Liver (tissue), 9 donors: ENCODE data around the gene CFAP206. TPM values are rescaled to one million over a fixed set of nuclear protein-coding genes. Genes with fewer than 3 reads are reported as not detected.

ENCODE experiments used
- DNase-seq: peaks from one replicate; pipeline ENCODE4 v3.0.0-alpha.2; 2017; ENCODE audit warnings: low spot score
- H3K27ac ChIP-seq, 2 donors: one replicate each; pipeline ENCODE4 v1.7.0; 2013; ENCODE audit warnings: inconsistent platforms in 2 of 2, low read length in 2 of 2, control low read depth in 1 of 2, low read depth in 1 of 2, mild to moderate bottlenecking in 1 of 2
- H3K27me3 ChIP-seq, 4 donors: one replicate each; pipeline versions ENCODE4 v1.6.1 to v1.7.0; 2013; ENCODE audit warnings: low read length in 3 of 4, inconsistent platforms in 1 of 4, mild to moderate bottlenecking in 1 of 4, moderate library complexity in 1 of 4; ENCODE audit not compliant: control insufficient read depth in 4 of 4, insufficient read depth in 4 of 4
- H3K36me3 ChIP-seq, 4 donors: one replicate each; pipeline versions ENCODE4 v1.6.1 to v1.7.0; 2013; ENCODE audit warnings: low read length in 3 of 4, mild to moderate bottlenecking in 3 of 4, low read depth in 1 of 4, moderate library complexity in 1 of 4; ENCODE audit not compliant: control insufficient read depth in 4 of 4, insufficient read depth in 3 of 4
- H3K4me1 ChIP-seq, 4 donors: one replicate each; pipeline versions ENCODE4 v1.6.1 to v1.7.0; 2013; ENCODE audit warnings: low read length in 3 of 4, mild to moderate bottlenecking in 3 of 4, moderate library complexity in 1 of 4; ENCODE audit not compliant: control insufficient read depth in 4 of 4, insufficient read depth in 4 of 4
- H3K4me3 ChIP-seq, 3 donors: one replicate each; pipeline versions ENCODE4 v1.6.1 to v1.7.0; 2013; ENCODE audit warnings: low read length in 3 of 3, control low read depth in 1 of 3, low read depth in 1 of 3, mild to moderate bottlenecking in 1 of 3
- H3K9ac ChIP-seq, 2 donors: one replicate each; pipeline ENCODE4 v1.7.0; 2013; ENCODE audit warnings: low read length in 2 of 2, mild to moderate bottlenecking in 2 of 2, moderate library complexity in 2 of 2, control low read depth in 1 of 2, low read depth in 1 of 2
- H3K9me3 ChIP-seq, 4 donors: one replicate each; pipeline versions ENCODE4 v1.6.1 to v1.7.0; 2013; ENCODE audit warnings: low read length in 3 of 4; ENCODE audit not compliant: control insufficient read depth in 4 of 4
- FOXA1 ChIP-seq: IDR thresholded peaks from 2 replicates; pipeline ENCODE4 v1.6.1; 2016; ENCODE audit warnings: antibody characterized with exemption
- FOXA2 ChIP-seq: IDR thresholded peaks from 2 replicates; pipeline ENCODE4 v1.6.1; 2016; ENCODE audit warnings: antibody characterized with exemption
- GABPA ChIP-seq, 2 donors: IDR thresholded peaks in 1 of 2; conservative IDR thresholded peaks in 1 of 2; 2 replicates each; pipeline ENCODE4 v1.6.1; 2016; ENCODE audit warnings: antibody characterized with exemption in 2 of 2, mild to moderate bottlenecking in 1 of 2, moderate library complexity in 1 of 2
- HNF4A ChIP-seq, 2 donors: conservative IDR thresholded peaks; 2 replicates each; pipeline ENCODE4 v1.6.1; 2016; ENCODE audit warnings: antibody characterized with exemption in 2 of 2, mild to moderate bottlenecking in 2 of 2
- JUND ChIP-seq, 2 donors: IDR thresholded peaks; 2 replicates each; pipeline ENCODE4 v1.6.1; 2016; ENCODE audit warnings: antibody characterized with exemption in 2 of 2
- NR2F2 ChIP-seq: IDR thresholded peaks from 2 replicates; pipeline ENCODE4 v1.6.1; 2016; ENCODE audit warnings: antibody characterized with exemption
- RAD21 ChIP-seq, 2 donors: IDR thresholded peaks; 2 replicates each; pipeline ENCODE4 v1.6.1; 2016; ENCODE audit warnings: antibody characterized with exemption in 2 of 2, mild to moderate bottlenecking in 2 of 2
- RXRA ChIP-seq, 2 donors: IDR thresholded peaks; 2 replicates each; pipeline ENCODE4 v1.6.1; 2017 to 2018; ENCODE audit warnings: antibody characterized with exemption in 2 of 2, mild to moderate bottlenecking in 1 of 2
- SP1 ChIP-seq: IDR thresholded peaks from 2 replicates; pipeline ENCODE4 v1.6.1; 2018; ENCODE audit warnings: antibody characterized with exemption, mild to moderate bottlenecking
- TAF1 ChIP-seq: conservative IDR thresholded peaks from 2 replicates; pipeline ENCODE4 v1.6.1; 2016; ENCODE audit warnings: antibody characterized with exemption, mild to moderate bottlenecking
- YY1 ChIP-seq: IDR thresholded peaks from 2 replicates; pipeline ENCODE4 v1.6.1; 2016; ENCODE audit warnings: antibody characterized with exemption, mild to moderate bottlenecking
- WGBS: extraction: QIAGEN DNeasy Blood & Tissue Kit; methylation state at CpG from one replicate; pipeline ENCODE4 v1.1.7; 2013; 5-methylcytosine and 5-hydroxymethylcytosine counted together
- polyA plus RNA-seq, 2 donors: library from polyadenylated mRNA; stranded (reverse) in 1 of 2; unstranded in 1 of 2; fragments of 200-250 nt in 1 of 2; fragments of >200 nt in 1 of 2; fragmentation: Nextera tagmentation in 1 of 2; extraction: Ambion mirVana in 1 of 2; gene quantifications; one replicate each; pipeline versions ENCODE4 v1.2.1 to v1.2.3, GENCODE V29; 2013 to 2015
- total RNA-seq, 2 donors: library from RNA; depleted of rRNA; stranded (reverse); fragments of >200 nt; gene quantifications; one replicate each; pipeline ENCODE4 v1.2.3, GENCODE V29; 2014
- TF ChIP-seq, protein P1 (sequence below): fragments of 150-350 bp; IDR thresholded peaks from 2 replicates; pipeline ENCODE4 v1.5.1; 2017; ENCODE audit warnings: improper control_type of control experiment, low read depth, low read length; ENCODE audit not compliant: missing input control
- TF ChIP-seq, protein P2 (sequence below): IDR thresholded peaks from 2 replicates; pipeline ENCODE4 v1.6.1; 2016; ENCODE audit warnings: antibody characterized with exemption, mild to moderate bottlenecking
- TF ChIP-seq, protein P3 (sequence below): IDR thresholded peaks from 2 replicates; pipeline ENCODE4 v1.6.1; 2016; ENCODE audit warnings: antibody characterized with exemption
- TF ChIP-seq, protein P4 (sequence below): IDR thresholded peaks from 2 replicates; pipeline ENCODE4 v1.6.1; 2016; ENCODE audit warnings: antibody characterized with exemption
- donor health status: healthy.
- donor health status: healthy.
- donor health status: healthy.
- donor health status: healthy.
- donor health status: healthy.

Gene CFAP206
- total and polyA plus RNA-seq, 4 donors, result 0.08 to 0.42 (median 0.11) TPM; not detected in 1

DNA sequence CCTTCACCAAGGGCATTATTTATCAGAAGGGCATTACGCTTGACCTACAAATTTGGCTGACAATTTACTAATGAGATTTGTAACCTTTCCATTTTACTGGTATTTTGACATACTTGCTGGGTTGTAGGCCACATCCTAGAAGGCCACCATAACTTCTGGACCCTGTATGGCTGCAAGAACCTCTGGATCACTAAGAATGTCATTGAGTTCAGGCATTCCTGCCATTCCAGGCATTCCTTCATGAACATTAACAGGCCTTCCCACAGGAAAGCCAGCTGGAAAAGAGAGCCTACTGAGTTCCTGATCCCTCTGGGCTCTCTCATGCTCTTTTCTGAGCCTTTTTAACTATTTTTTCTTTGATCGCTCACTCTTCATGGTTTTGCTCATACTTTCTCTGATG is 36.6 kb downstream of the CFAP206 start:
- H3K9me3 ChIP-seq, result no peaks in the 10 kb centered on the region
- no peaks in the 10 kb centered on the region for H3K27me3 ChIP-seq
- H3K4me1 ChIP-seq, result no peaks in the 10 kb centered on the region
- H3K9ac ChIP-seq, result no peak overlapping the region
- 98% methylated on average over 2 of the region's 2 CpGs for WGBS
- DNase-seq, result no peak
- TF ChIP-seq JUND (IDR thresholded peaks at IDR 0.05) (no peak), RXRA (IDR thresholded peaks at IDR 0.05) (no peak), GABPA (IDR thresholded peaks at IDR 0.05 in 1 of 2, conservative IDR thresholded peaks at IDR 0.05 in 1 of 2) (no peak)
- TF ChIP-seq, protein P1, sequence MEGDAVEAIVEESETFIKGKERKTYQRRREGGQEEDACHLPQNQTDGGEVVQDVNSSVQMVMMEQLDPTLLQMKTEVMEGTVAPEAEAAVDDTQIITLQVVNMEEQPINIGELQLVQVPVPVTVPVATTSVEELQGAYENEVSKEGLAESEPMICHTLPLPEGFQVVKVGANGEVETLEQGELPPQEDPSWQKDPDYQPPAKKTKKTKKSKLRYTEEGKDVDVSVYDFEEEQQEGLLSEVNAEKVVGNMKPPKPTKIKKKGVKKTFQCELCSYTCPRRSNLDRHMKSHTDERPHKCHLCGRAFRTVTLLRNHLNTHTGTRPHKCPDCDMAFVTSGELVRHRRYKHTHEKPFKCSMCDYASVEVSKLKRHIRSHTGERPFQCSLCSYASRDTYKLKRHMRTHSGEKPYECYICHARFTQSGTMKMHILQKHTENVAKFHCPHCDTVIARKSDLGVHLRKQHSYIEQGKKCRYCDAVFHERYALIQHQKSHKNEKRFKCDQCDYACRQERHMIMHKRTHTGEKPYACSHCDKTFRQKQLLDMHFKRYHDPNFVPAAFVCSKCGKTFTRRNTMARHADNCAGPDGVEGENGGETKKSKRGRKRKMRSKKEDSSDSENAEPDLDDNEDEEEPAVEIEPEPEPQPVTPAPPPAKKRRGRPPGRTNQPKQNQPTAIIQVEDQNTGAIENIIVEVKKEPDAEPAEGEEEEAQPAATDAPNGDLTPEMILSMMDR, result no peak
- H3K4me3 ChIP-seq, result no peak overlapping the region
- H3K27ac ChIP-seq, result no peak overlapping the region
- no peaks in the 10 kb centered on the region for H3K36me3 ChIP-seq

DNA sequence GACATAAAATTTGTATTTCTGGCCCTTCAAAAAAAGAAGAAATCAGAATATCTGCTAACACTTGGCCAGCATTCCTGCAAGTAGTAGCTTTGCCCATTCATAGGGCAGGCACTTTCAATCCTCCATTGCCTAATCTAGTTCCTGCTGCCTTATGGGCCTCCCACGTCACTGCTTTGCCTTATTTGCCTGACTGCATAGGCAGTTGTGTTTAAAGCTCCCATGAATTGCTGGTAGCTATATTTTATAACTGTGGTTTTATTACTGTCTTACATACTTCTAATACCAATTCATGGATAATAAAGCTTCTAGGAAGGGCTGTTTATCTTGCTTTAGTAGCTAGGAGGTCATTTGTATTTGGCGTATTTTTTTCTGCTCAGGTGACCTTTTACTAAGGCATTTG is 57.3 kb downstream of the CFAP206 start:
- 86% methylated on average over 2 of the region's 2 CpGs for WGBS
- no peak overlapping the region for H3K27ac ChIP-seq
- no peak overlapping the region for H3K4me3 ChIP-seq
- TF ChIP-seq YY1, result no peak
- TF ChIP-seq FOXA1, result no peak
- no peak for TF ChIP-seq JUND (IDR thresholded peaks at IDR 0.05)
- no peak overlapping the region for H3K9ac ChIP-seq
- DNase-seq, result no peak
- no peaks in the 10 kb centered on the region for H3K27me3 ChIP-seq
- no peaks in the 10 kb centered on the region for H3K36me3 ChIP-seq
- H3K9me3 ChIP-seq, result no peaks in the 10 kb centered on the region
- no peaks in the 10 kb centered on the region for H3K4me1 ChIP-seq

DNA sequence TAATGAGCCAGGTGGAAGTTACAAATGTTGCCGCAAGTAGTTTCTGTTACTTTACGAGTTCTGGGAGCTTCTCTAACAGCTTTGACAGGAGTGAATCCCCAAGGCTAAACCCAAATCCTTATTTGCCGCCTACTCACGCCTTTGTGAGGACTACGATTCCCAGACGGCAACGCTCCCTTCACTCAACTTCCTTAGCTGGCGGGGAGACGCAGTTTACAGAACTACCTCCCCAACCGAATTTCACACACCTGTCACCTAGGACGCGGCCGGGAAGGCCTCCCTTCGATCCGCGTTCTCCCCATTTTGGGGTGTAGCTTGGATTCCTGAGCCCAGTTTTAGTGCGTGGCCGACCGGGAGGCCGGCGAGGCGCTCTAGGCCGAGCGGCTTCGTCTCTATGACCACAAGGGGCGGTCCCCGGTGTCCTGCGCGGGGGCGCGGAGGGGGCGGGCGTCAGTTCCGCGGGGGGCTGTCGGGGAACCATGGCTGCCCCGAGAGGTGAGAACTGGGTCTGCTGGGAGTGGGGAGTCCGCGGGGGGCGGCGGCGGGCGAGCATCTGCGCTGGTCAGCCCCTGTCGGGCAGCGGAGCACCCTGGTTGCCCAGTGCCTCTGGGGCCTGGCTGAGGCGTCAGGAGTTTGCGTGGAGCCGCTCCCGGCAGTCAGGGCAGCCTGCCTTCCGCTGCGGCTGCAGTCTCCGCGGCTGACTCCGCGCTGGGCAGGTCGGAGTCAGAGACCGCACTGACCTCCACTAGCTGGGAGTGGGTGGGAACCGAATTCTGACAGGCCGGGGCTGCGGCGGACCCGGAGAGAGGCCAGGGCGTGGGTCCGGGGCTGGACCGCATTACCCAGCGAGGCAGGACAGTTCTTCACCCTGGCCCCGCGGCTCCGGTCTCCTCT is 65.0 kb downstream of the CFAP206 start, which contains the start of gene SLC35A1:
TSS of gene SLC35A1 (plus strand) at position 450 of the 894 bp plus-strand sequence. CDS start at position 480, 30 bp downstream.
- H3K27ac ChIP-seq, result peak within 1 kb of the TSS; percentile 89 to 98
- H3K4me1 ChIP-seq, result peaks cover 1 to 12% (median 7%) of the 10 kb centered on the region in 4 donors
- peak within 1 kb of the TSS; percentile 70 to 97 for H3K9ac ChIP-seq
- no peaks in the 10 kb centered on the region for H3K36me3 ChIP-seq
- WGBS, result under 1% methylated on average over 70 of the region's 70 CpGs
- DNase-seq, result peak; percentile 88
- no peaks in the 10 kb centered on the region for H3K27me3 ChIP-seq
- H3K4me3 ChIP-seq, result peak within 1 kb of the TSS; percentile 65 to 98 (median 72)
- no peaks in the 10 kb centered on the region for H3K9me3 ChIP-seq
- TF ChIP-seq FOXA1, result no peak
- peak in 1 of 2 donors; percentile 27 for TF ChIP-seq RAD21 (IDR thresholded peaks at IDR 0.05)
- TF ChIP-seq, protein P2, sequence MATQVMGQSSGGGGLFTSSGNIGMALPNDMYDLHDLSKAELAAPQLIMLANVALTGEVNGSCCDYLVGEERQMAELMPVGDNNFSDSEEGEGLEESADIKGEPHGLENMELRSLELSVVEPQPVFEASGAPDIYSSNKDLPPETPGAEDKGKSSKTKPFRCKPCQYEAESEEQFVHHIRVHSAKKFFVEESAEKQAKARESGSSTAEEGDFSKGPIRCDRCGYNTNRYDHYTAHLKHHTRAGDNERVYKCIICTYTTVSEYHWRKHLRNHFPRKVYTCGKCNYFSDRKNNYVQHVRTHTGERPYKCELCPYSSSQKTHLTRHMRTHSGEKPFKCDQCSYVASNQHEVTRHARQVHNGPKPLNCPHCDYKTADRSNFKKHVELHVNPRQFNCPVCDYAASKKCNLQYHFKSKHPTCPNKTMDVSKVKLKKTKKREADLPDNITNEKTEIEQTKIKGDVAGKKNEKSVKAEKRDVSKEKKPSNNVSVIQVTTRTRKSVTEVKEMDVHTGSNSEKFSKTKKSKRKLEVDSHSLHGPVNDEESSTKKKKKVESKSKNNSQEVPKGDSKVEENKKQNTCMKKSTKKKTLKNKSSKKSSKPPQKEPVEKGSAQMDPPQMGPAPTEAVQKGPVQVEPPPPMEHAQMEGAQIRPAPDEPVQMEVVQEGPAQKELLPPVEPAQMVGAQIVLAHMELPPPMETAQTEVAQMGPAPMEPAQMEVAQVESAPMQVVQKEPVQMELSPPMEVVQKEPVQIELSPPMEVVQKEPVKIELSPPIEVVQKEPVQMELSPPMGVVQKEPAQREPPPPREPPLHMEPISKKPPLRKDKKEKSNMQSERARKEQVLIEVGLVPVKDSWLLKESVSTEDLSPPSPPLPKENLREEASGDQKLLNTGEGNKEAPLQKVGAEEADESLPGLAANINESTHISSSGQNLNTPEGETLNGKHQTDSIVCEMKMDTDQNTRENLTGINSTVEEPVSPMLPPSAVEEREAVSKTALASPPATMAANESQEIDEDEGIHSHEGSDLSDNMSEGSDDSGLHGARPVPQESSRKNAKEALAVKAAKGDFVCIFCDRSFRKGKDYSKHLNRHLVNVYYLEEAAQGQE, result peak; percentile 36
- no peak for TF ChIP-seq TAF1
- peak; percentile 21 for TF ChIP-seq FOXA2
- TF ChIP-seq NR2F2, result no peak
- TF ChIP-seq, protein P3, sequence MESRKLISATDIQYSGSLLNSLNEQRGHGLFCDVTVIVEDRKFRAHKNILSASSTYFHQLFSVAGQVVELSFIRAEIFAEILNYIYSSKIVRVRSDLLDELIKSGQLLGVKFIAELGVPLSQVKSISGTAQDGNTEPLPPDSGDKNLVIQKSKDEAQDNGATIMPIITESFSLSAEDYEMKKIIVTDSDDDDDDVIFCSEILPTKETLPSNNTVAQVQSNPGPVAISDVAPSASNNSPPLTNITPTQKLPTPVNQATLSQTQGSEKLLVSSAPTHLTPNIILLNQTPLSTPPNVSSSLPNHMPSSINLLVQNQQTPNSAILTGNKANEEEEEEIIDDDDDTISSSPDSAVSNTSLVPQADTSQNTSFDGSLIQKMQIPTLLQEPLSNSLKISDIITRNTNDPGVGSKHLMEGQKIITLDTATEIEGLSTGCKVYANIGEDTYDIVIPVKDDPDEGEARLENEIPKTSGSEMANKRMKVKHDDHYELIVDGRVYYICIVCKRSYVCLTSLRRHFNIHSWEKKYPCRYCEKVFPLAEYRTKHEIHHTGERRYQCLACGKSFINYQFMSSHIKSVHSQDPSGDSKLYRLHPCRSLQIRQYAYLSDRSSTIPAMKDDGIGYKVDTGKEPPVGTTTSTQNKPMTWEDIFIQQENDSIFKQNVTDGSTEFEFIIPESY, result no peak
- TF ChIP-seq, protein P4, sequence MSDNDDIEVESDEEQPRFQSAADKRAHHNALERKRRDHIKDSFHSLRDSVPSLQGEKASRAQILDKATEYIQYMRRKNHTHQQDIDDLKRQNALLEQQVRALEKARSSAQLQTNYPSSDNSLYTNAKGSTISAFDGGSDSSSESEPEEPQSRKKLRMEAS, result no peak
- TF ChIP-seq SP1, result peak; percentile 29
- peak in 1 of 2 donors; percentile 25 for TF ChIP-seq HNF4A (conservative IDR thresholded peaks at IDR 0.05)
- TF ChIP-seq RXRA (IDR thresholded peaks at IDR 0.05), result peak in 1 of 2 donors; percentile 16
- peak; percentile 92 for TF ChIP-seq YY1
- TF ChIP-seq, protein P1, result peak; percentile 15
- peak in 1 of 2 donors; percentile 79 for TF ChIP-seq GABPA (IDR thresholded peaks at IDR 0.05 in 1 of 2, conservative IDR thresholded peaks at IDR 0.05 in 1 of 2)
